CD14-positive monocyte (primary cell): ENCODE data around the gene AMZ1. TPM values are rescaled to one million over a fixed set of nuclear protein-coding genes. Genes with fewer than 3 reads are reported as not detected.

Experiments
- DNase-seq, 3 donors: peaks; one replicate each; pipeline ENCODE4 v3.0.0-alpha.2; 2011 to 2022
- H2AFZ ChIP-seq: 2 replicates; pipeline ENCODE4 v1.6.0; 2012; ENCODE audit warnings: mild to moderate bottlenecking, low read depth, low read length, inconsistent platforms; ENCODE audit not compliant: insufficient read depth, poor library complexity, severe bottlenecking
- H3K27ac ChIP-seq, 2 donors: 1 replicate in 1 of 2; 2 replicates in 1 of 2; pipeline ENCODE4 v1.5.1; 2012 to 2013; ENCODE audit warnings: low read length in 2 of 2, control low read depth in 1 of 2, inconsistent platforms in 1 of 2, low read depth in 1 of 2, mild to moderate bottlenecking in 1 of 2
- H3K27me3 ChIP-seq, 2 donors: one replicate each; pipeline versions ENCODE4 v1.6.0 to v1.6.1; 2011 to 2013; ENCODE audit warnings: low read length in 2 of 2; ENCODE audit not compliant: control insufficient read depth in 2 of 2, insufficient read depth in 2 of 2
- H3K36me3 ChIP-seq, 2 donors: replicated peaks in 1 of 2; 1 replicate in 1 of 2; 2 replicates in 1 of 2; pipeline versions ENCODE4 v1.5.1 to v1.6.1; 2012 to 2013; ENCODE audit warnings: low read length in 2 of 2, control low read depth in 1 of 2, inconsistent platforms in 1 of 2, mild to moderate bottlenecking in 1 of 2; ENCODE audit not compliant: insufficient read depth in 2 of 2, control insufficient read depth in 1 of 2
- H3K4me1 ChIP-seq, 2 donors: 1 replicate in 1 of 2; 2 replicates in 1 of 2; pipeline versions ENCODE4 v1.5.1 to v1.6.1; 2012 to 2013; ENCODE audit warnings: low read length in 2 of 2, control low read depth in 1 of 2, inconsistent platforms in 1 of 2, mild to moderate bottlenecking in 1 of 2, moderate library complexity in 1 of 2; ENCODE audit not compliant: insufficient read depth in 2 of 2, control insufficient read depth in 1 of 2
- H3K4me2 ChIP-seq: replicated peaks from 2 replicates; pipeline ENCODE3; 2012; ENCODE audit warnings: low read length, moderate library complexity, mild to moderate bottlenecking; ENCODE audit not compliant: poor library complexity, severe bottlenecking; ENCODE audit errors: extremely low read depth
- H3K4me3 ChIP-seq, 3 experiments: fragments of 200-600 bp in 1 of 3; sonication (generic) in 1 of 3; replicated peaks in 1 of 3; 1 replicate in 2 of 3; 2 replicates in 1 of 3; pipeline ENCODE4 v1.5.1; 2011 to 2013; ENCODE audit warnings: low read length in 3 of 3, mild to moderate bottlenecking in 3 of 3, control low read depth in 2 of 3, low read depth in 2 of 3, inconsistent platforms in 1 of 3, moderate library complexity in 1 of 3
- H3K79me2 ChIP-seq: 2 replicates; pipeline ENCODE4 v1.6.0; 2012; ENCODE audit warnings: mild to moderate bottlenecking, control low read depth, inconsistent platforms, low read length, moderate library complexity; ENCODE audit not compliant: insufficient read depth
- H3K9ac ChIP-seq: 2 replicates; pipeline ENCODE4 v1.6.0; 2017; ENCODE audit warnings: low read length, mild to moderate bottlenecking; ENCODE audit not compliant: insufficient read depth, poor library complexity, severe bottlenecking
- H3K9me3 ChIP-seq, 2 donors: replicated peaks in 1 of 2; 1 replicate in 1 of 2; 2 replicates in 1 of 2; pipeline versions ENCODE4 v1.5.1 to v1.6.1; 2012 to 2013; ENCODE audit warnings: low read length in 2 of 2, control low read depth in 1 of 2; ENCODE audit not compliant: control insufficient read depth in 1 of 2, insufficient read depth in 1 of 2
- H4K20me1 ChIP-seq: 2 replicates; pipeline ENCODE4 v1.6.0; 2012; ENCODE audit warnings: mild to moderate bottlenecking, low read length, control low read depth, moderate library complexity; ENCODE audit not compliant: insufficient read depth
- H3K27ac Mint-ChIP-seq, 7 donors: one replicate each; pipeline ENCODE4 v1.8.0; 2020; ENCODE audit warnings: mild to moderate bottlenecking in 7 of 7, mixed read lengths in 7 of 7, moderate library complexity in 6 of 7, inconsistent platforms in 2 of 7
- H3K27me3 Mint-ChIP-seq, 3 donors: one replicate each; pipeline ENCODE4 v1.8.0; 2021 to 2022; ENCODE audit warnings: low read depth in 3 of 3, mild to moderate bottlenecking in 3 of 3, mixed read lengths in 3 of 3, moderate library complexity in 3 of 3, inconsistent platforms in 1 of 3
- H3K36me3 Mint-ChIP-seq, 2 donors: one replicate each; pipeline ENCODE4 v1.8.0; 2020; ENCODE audit warnings: mixed read lengths in 2 of 2, inconsistent platforms in 1 of 2, mild to moderate bottlenecking in 1 of 2
- H3K4me1 Mint-ChIP-seq: one replicate; pipeline ENCODE4 v1.8.0; 2020; ENCODE audit warnings: mild to moderate bottlenecking, mixed read lengths
- H3K4me3 Mint-ChIP-seq, 2 donors: one replicate each; pipeline ENCODE4 v1.8.0; 2020; ENCODE audit warnings: mild to moderate bottlenecking in 2 of 2, mixed read lengths in 2 of 2, moderate library complexity in 1 of 2
- H3K9me3 Mint-ChIP-seq, 7 donors: one replicate each; pipeline ENCODE4 v1.8.0; 2020 to 2022; ENCODE audit warnings: mixed read lengths in 7 of 7, mild to moderate bottlenecking in 6 of 7, moderate library complexity in 6 of 7, inconsistent platforms in 2 of 7
- WGBS: methylation state at CpG from one replicate; pipeline ENCODE4 v1.1.5; 2013; ENCODE audit warnings: missing lambda C conversion rate; ENCODE audit not compliant: insufficient coverage; 5-methylcytosine and 5-hydroxymethylcytosine counted together
- intact Hi-C, 2 donors: fragments of 100-400 bp; cut with micrococcal nuclease; formaldehyde crosslinking; loops; one replicate each; pipeline versions ENCODE4 v1.15.0 to v1.15.1; 2023
- polyA plus RNA-seq, 3 donors: library from polyadenylated mRNA; depleted of rRNA in 1 of 3; unstranded in 2 of 3; stranded (reverse) in 1 of 3; fragments of 300-500 nt in 2 of 3; fragments of >200 nt in 1 of 3; fragmentation: Illumina TruSeq in 2 of 3; gene quantifications; 1 replicate in 2 of 3; 2 replicates in 1 of 3; pipeline ENCODE4 v1.2.3, GENCODE V29; 2012 to 2021
- TF ChIP-seq, protein P1 (sequence below): fragments of 200-600 bp; IDR thresholded peaks from one replicate; pipeline ENCODE4 v1.8.0; 2022; ENCODE audit warnings: antibody characterized with exemption, mild to moderate bottlenecking

The AMZ1 gene
- polyA plus RNA-seq, 3 donors: 0.09 to 0.25 (median 0.14) TPM

DNA sequence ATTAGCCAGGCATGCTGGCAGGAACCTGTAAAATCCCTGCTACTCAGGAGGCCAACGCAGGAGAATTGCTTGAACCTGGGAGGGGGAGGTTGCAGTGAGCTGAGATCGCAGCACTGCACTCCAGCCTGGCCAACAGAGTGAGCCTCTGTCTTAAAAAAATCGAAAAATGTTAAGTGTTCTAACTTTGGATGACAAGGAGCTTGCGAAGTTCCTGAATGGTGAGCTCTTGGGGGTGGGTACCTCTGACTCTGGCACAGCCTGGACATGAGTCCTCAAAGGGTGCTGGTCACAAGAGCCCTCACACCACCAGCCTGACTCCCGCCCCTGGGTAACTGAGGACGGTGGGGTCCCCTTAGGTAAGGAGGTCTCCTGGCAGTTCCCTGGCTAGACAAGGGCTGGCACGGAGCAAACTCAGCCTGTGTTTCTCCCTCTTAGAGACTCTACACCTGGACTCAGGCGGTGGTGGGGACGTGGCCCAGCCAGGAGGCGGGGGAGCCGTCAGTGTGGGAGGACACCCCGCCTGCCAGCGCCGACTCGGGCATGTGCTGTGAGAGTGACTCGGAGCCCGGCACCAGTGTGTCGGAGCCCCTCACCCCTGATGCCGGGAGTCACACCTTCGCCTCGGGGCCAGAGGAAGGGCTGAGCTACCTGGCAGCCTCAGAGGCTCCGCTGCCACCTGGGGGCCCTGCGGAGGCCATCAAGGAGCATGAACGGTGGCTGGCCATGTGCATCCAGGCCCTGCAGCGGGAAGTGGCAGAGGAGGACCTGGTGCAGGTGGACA is 24.1 kb downstream of the AMZ1 start:
- Histone ChIP-seq H3K4me1 (peaks cover 37 to 46% of the 10 kb centered on the region in 2 donors), H2AFZ (no peak overlapping the region), H4K20me1 (no peaks in the 10 kb centered on the region), H3K79me2 (no peaks in the 10 kb centered on the region), H3K36me3 (no peaks in the 10 kb centered on the region), H3K27ac (no peak overlapping the region), H3K4me3 (no peak overlapping the region), H3K4me2 (no peak overlapping the region), H3K27me3 (peaks cover 0 to 9% of the 10 kb centered on the region in 2 donors), H3K9me3 (peaks cover 0 to 5% of the 10 kb centered on the region in 2 donors), H3K9ac (no peak overlapping the region)
- DNase-seq: no peak
- WGBS: 95% methylated on average over 23 of the region's 25 CpGs
- Mint-ChIP-seq H3K27me3 (peaks cover 16 to 57% (median 26%) of the 10 kb centered on the region in 3 donors), H3K4me1 (peaks cover 51% of the 10 kb centered on the region), H3K27ac (peak overlapping the region in 2 of 7 donors; percentile 13 to 41), H3K9me3 (peaks cover 3 to 12% (median 6%) of the 10 kb centered on the region in 7 donors), H3K36me3 (peaks cover 6 to 20% of the 10 kb centered on the region in 2 donors), H3K4me3 (no peak overlapping the region)
- intact Hi-C loops: no loop called here
- TF ChIP-seq, protein P1, sequence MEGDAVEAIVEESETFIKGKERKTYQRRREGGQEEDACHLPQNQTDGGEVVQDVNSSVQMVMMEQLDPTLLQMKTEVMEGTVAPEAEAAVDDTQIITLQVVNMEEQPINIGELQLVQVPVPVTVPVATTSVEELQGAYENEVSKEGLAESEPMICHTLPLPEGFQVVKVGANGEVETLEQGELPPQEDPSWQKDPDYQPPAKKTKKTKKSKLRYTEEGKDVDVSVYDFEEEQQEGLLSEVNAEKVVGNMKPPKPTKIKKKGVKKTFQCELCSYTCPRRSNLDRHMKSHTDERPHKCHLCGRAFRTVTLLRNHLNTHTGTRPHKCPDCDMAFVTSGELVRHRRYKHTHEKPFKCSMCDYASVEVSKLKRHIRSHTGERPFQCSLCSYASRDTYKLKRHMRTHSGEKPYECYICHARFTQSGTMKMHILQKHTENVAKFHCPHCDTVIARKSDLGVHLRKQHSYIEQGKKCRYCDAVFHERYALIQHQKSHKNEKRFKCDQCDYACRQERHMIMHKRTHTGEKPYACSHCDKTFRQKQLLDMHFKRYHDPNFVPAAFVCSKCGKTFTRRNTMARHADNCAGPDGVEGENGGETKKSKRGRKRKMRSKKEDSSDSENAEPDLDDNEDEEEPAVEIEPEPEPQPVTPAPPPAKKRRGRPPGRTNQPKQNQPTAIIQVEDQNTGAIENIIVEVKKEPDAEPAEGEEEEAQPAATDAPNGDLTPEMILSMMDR: no peak

DNA sequence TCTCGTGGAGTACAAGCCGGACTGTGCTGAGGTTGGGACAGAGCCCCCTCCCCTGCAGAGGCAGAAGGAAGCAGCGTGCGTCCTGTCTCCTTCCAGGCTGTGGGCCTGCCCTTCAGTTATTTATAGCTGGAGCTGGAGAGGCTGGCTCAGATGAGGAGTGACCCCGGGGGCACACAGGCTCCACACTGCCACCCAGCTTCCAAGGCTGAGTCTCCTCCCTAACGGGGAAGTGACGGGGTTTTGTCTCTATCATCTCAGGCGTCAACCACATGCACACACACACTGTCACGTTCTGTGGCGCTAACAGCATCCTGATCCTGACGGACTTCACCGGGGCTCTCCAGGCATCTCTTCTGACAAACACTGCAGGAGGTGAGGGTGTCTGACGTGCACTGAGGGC is 25.4 kb downstream of the AMZ1 start:
- H3K36me3 Mint-ChIP-seq: peaks cover 11 to 29% of the 10 kb centered on the region in 2 donors
- peaks cover 28 to 67% (median 31%) of the 10 kb centered on the region in 3 donors for H3K27me3 Mint-ChIP-seq
- Histone ChIP-seq H4K20me1 (no peaks in the 10 kb centered on the region), H3K79me2 (no peaks in the 10 kb centered on the region), H3K36me3 (no peaks in the 10 kb centered on the region), H3K4me3 (no peak overlapping the region), H3K27me3 (peaks cover 0 to 18% of the 10 kb centered on the region in 2 donors), H3K4me1 (peaks cover 49 to 57% of the 10 kb centered on the region in 2 donors), H2AFZ (no peak overlapping the region), H3K9ac (no peak overlapping the region), H3K4me2 (no peak overlapping the region), H3K27ac (no peak overlapping the region), H3K9me3 (peaks cover 0 to 5% of the 10 kb centered on the region in 2 donors)
- peaks cover 3 to 14% (median 6%) of the 10 kb centered on the region in 7 donors for H3K9me3 Mint-ChIP-seq
- 11% methylated on average over 5 of the region's 13 CpGs for WGBS
- intact Hi-C loops: no loop called here
- DNase-seq: peak; percentile 49 to 61 (median 56)
- H3K4me1 Mint-ChIP-seq: peaks cover 63% of the 10 kb centered on the region
- H3K4me3 Mint-ChIP-seq: peak overlapping the region; percentile 60 to 67
- TF ChIP-seq, protein P1: no peak
- H3K27ac Mint-ChIP-seq: peak overlapping the region in 1 of 7 donors; percentile 68
